PFSK-1 (cell line): ENCODE measurements around the gene KIAA1958.

Experiments
- POLR2AphosphoS5 ChIP-seq: IDR thresholded peaks from 2 replicates; pipeline ENCODE4 v1.6.1; 2012; ENCODE audit warnings: low read depth, mild to moderate bottlenecking, control low read depth, low read length, moderate library complexity
- TAF1 ChIP-seq: IDR thresholded peaks from 2 replicates; pipeline ENCODE4 v1.6.1; 2012; ENCODE audit warnings: low read length, control low read depth, borderline replicate concordance; ENCODE audit not compliant: insufficient read depth

GRCh38 chr9:112500842-112501241 is 14.2 kb downstream of the KIAA1958 start:
- TF ChIP-seq TAF1 (no peak), POLR2AphosphoS5 (no peak)
